Stimulated activated CD4-positive, alpha-beta T cell treated with anti-CD3 and anti-CD28 coated beads, Interleukin-1b, Interleukin-23, amount 100 ng/mL, for 1 hour (primary cell): ENCODE results near the gene NUDT3.

Experiments used
- DNase-seq, 2 donors: peaks; one replicate each; pipeline ENCODE4 v3.0.0-alpha.2; 2020; ENCODE audit warnings: low read depth in 2 of 2

The NUDT3 gene

GRCh38 chr6:34238585-34239499 lies 153.6 kb downstream of the NUDT3 start:
- no peak for DNase-seq

- no peak for DNase-seq
Observed at GRCh38 chr6:34237722-34238584, 154.5 kb downstream of the NUDT3 start.

- DNase-seq, result no peak
Observed at GRCh38 chr6:34237316-34237721, 155.2 kb downstream of the NUDT3 start.

- DNase-seq, result peak; percentile 81 to 89
Observed at GRCh38 chr6:34236443-34237315, 155.8 kb downstream of the NUDT3 start, which contains the start of gene HMGA1. TSS of gene HMGA1 (plus strand) at chr6:34236873. CDS start at chr6:34240781, 3,908 bp downstream.

- DNase-seq, result no peak
Observed at GRCh38 chr6:34236131-34236442, 156.4 kb downstream of the NUDT3 start.

- peak; percentile 24 to 53 for DNase-seq
Observed at GRCh38 chr6:34235307-34236130, 156.9 kb downstream of the NUDT3 start.

GRCh38 chr6:34234667-34235306 lies 157.7 kb downstream of the NUDT3 start:
- DNase-seq, result no peak

- DNase-seq, result no peak
Observed at GRCh38 chr6:34233867-34234266, 158.6 kb downstream of the NUDT3 start.

GRCh38 chr6:34232901-34233300 lies 159.6 kb downstream of the NUDT3 start:
- DNase-seq, result no peak

GRCh38 chr6:34231566-34232336 lies 160.7 kb downstream of the NUDT3 start:
- DNase-seq, result no peak

GRCh38 chr6:34230653-34231371 lies 161.7 kb downstream of the NUDT3 start:
- no peak for DNase-seq

GRCh38 chr6:34229877-34230276 lies 162.6 kb downstream of the NUDT3 start:
- no peak for DNase-seq
